D721Med (cell line): Measurements from ENCODE around the gene XPO4.
"Not testable (repeated sequence)": the region's sequence is repeated elsewhere in the genome, so short reads cannot be mapped to it uniquely, and the experiment has no call there.

Experiments used
- DNase-seq: peaks from one replicate; pipeline ENCODE4 v3.0.0; 2011; ENCODE audit warnings: low spot score; ENCODE audit not compliant: insufficient read length
- FAIRE-seq: peaks from 2 replicates; lab custom pipeline; 2011; peaks lifted over from hg19 to GRCh38; lab: Jason Lieb, UNC
- TF ChIP-seq, protein P1 (sequence below): IDR thresholded peaks from 2 replicates; pipeline ENCODE4 v1.5.1; 2012; ENCODE audit warnings: mild to moderate bottlenecking, control low read depth; ENCODE audit not compliant: insufficient read depth; ENCODE audit errors: missing control alignments

The XPO4 gene

DNA sequence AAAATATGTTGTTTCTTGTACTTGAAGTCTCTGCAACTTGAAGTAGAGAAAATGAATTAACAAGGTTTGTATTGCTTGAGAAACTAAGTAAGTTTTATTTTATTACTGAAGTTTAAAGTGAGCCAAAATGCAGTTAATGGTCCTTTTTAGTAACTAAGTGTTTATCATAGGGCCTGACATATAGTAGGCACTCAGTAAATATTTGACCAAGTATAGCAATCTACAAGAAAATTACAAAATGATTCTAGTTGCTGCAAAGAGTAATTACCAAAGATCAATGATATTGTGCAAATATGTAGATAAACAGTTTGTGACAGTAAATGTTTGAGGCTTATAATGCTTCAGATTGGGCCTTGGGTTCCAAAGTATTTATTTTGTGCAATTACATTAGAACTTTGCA lies 2.4 kb upstream of the XPO4 start:
- DNase-seq, result no peak
- TF ChIP-seq, protein P1, sequence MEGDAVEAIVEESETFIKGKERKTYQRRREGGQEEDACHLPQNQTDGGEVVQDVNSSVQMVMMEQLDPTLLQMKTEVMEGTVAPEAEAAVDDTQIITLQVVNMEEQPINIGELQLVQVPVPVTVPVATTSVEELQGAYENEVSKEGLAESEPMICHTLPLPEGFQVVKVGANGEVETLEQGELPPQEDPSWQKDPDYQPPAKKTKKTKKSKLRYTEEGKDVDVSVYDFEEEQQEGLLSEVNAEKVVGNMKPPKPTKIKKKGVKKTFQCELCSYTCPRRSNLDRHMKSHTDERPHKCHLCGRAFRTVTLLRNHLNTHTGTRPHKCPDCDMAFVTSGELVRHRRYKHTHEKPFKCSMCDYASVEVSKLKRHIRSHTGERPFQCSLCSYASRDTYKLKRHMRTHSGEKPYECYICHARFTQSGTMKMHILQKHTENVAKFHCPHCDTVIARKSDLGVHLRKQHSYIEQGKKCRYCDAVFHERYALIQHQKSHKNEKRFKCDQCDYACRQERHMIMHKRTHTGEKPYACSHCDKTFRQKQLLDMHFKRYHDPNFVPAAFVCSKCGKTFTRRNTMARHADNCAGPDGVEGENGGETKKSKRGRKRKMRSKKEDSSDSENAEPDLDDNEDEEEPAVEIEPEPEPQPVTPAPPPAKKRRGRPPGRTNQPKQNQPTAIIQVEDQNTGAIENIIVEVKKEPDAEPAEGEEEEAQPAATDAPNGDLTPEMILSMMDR, result no peak
- no peak for FAIRE-seq

DNA sequence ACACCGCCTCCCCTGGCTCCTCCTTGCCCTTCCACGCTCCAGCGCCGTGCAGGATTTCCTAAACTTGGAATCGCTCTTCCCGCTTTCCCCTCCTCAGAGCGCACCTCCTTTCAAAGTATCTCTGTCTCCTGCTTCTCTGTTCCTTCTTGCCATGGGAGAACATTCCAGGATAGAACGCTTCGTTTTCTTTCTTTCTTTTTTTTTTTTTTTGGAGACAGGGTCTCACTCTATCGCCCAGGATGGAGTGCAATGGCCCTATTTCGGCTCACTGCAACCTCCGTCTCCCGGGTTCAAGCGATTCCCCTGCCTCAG lies 574 bp upstream of the XPO4 start:
- FAIRE-seq (no peak), DNase-seq (no peak)
- TF ChIP-seq, protein P1, result no peak

DNA sequence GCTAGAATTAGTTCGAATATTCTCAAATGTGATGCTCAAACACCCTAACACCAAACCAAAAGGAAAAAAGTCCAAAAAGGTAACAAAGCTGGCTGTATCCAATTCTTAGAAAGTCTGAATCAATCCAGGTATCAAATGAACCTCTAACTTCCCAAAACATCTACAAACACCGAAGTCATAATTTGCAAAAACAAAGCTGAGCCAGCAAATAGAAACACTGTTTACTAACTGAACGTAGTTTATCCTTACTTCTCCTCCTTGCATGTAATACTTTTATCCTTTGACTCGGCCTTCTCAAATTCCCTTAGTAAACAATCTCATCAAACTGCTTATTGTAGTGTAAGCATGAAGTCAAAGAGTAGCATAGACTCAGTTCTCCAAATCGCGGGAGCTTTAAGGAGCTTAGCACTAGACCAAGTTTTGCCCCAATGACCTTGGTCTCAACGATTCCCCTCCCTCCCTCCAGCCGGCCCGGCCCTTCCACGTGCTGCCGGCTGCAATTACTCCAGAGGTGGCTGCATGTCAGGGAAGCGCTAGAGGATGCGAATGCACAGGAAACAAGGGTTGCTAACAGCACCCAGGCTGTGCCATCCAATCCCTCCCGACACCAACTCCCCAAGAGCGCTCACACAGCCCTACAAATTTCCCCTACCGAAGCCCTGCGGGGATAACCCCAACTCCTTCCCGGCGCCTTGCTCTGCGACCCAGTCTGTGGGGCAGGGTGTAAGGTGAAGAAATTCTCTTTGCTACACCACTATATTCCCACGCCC lies 693 bp downstream of the XPO4 start:
- DNase-seq (no peak), FAIRE-seq (no peak)
- TF ChIP-seq, protein P1, result no peak

DNA sequence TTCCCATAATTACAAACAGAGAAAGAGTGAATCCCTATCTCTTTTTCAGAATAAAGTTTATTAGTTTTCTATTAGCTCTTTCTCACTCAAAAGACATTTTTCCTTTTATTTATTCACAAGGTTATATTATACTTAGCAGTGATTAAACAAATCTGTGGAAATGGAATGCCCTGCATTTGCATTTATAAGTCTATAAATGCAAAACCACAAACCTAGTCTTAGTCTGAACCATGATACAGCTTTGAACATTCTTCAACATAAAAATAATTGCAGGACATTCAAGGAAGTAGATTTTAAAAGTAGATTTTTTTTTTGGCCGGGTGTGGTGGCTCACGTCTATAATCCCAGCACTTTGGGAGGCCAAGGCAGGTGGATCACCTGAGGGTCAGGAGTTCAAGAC lies 8.3 kb downstream of the XPO4 start:
- DNase-seq (no peak), FAIRE-seq (no peak)
- TF ChIP-seq, protein P1, result no peak

DNA sequence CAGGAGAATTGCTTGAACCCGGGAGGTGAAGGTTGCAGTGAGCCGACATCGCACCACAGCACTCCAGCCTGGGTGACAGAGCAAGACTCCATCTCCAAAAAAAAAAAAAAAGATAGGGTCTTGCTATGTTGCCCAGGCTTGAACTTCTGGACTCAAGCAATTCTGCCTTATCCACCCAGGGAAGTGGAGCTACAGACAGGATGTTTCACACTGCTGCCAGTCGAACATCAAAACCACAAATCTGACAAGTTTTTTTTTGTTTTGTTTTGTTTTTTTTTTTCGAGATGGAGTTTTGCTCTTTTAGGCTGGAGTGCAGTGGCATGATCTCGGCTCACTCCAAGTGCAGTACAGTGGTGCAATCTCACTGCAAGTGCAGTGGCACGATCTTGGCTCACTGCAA lies 10.8 kb downstream of the XPO4 start:
- no peak for FAIRE-seq
- TF ChIP-seq, protein P1, result no peak
- DNase-seq, result no peak

DNA sequence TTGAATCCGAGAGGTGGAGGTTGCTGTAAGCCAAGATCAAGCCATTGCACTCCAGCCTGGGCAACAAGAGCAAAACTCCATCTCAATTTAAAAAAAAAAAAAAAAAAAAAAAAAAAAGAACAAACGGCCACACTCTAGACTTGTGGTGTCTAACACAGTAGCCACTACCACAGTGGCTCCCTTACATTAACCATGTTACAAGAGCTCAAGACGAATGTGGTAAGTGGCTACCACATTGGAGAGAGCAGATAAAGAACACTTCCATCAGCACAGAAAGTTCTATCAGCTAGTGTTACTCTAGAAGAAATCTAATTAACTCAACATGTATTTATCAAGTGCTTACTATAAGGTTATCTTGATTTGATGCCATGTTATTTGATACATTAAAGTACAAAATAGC lies 11.5 kb downstream of the XPO4 start:
- TF ChIP-seq, protein P1, result no peak
- no peak for FAIRE-seq
- DNase-seq, result no peak

DNA sequence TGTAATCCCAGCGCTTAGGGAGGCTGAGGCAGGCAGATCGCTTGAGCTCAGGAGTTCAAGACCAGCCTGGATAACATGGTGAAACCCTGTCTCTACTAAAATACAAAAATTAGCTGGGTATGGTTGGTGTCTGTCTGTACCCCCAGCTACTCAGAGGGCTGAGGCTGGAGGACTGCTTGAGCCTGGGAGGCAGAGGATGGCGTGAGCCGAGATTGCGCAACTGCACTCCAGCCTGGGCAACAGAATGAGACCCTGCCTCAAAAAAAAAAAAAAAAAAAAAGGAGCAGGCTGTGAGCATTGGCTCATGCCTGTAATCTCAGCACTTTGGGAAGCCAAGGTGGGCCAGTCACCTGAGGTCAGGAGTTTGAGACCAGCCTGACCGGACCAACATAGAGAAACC lies 12.0 kb downstream of the XPO4 start:
- not testable (repeated sequence) for FAIRE-seq, DNase-seq
